ENCODE measurements around the gene NKIRAS2.

Gene NKIRAS2

DNA sequence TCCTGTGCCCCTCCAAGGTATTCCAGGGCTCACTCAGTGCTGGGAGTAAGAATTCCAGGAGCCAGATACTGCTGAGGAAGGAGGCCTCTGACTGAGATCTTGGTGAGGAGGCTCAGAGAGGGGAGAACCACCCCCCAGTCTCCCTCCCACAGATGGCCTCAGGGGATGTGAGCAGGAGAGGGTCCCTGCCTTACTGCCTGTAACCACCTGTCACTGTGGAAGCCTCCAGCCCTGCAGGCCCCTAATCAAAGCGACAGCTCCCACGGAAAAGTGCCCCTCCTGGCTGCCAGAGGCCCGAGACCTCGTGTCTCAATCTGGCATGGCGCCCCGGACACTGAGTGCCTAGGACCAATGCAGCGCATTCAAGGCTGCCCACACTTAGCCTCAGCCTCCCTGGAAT lies 38.2 kb downstream of the NKIRAS2 start:
- no peak for DNase-seq

GRCh38 chr17:42059815-42060214 lies 39.9 kb downstream of the NKIRAS2 start:
- DNase-seq = no peak

DNA sequence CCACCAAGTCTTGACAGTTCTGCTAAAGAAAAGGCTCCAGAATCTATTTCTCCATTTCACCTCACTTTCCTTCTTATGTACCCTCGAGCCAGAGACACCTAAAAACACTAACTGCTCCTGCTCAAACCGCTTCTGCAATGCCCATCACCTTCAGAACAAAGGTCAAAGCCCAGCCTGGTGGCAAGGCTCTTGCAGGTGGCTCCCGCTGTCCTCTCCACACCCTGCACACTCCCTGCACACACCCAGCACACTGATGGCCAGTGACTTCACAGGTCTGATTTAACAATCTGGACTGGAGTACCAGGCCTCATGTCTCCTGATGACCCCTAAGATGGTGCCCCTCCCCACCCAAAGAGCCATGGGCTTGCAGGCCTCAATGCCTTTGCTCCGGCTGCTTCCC lies 40.3 kb downstream of the NKIRAS2 start:
- no peak for DNase-seq

DNA sequence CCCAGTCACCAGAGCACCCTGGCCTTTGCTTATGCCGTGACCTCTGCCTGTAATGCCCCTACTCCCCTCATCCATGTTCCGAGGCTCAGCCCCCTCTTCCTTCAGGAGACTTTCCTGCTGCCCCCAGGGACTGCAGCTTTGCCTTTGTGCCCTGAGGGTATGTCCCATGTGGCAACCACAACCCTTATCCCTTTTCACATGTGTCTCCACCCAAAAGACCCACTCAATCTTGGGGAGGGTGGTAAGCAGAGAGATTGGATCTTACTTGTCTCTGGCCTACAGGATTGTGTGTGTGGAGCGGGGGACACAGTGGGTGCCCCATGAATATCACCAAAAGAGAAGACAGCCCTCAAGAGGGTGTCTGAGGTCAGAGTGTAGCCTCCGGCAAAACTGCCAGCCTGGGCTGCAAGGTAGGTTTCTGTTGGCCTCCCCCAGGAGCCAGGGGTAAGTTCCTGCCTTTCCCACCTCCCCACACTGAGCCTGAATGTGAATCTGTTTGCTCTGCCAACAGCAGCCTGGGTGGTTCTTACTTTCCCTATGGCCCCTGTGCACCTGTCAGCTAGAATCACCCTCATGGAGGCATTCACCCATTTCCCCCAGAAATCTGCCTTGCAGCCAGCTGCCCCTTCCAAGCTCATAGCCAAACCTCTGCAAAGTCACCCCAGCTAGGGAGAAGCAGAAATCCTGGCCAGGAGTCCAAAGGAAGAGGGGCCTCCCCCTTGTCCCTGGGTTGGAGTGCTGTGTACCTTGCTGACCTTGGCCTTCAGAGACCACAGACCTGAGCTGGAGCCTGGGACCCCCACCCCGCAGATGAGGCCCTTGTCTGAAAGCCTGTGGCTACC lies 42.0 kb downstream of the NKIRAS2 start:
- DNase-seq = no peak

DNA sequence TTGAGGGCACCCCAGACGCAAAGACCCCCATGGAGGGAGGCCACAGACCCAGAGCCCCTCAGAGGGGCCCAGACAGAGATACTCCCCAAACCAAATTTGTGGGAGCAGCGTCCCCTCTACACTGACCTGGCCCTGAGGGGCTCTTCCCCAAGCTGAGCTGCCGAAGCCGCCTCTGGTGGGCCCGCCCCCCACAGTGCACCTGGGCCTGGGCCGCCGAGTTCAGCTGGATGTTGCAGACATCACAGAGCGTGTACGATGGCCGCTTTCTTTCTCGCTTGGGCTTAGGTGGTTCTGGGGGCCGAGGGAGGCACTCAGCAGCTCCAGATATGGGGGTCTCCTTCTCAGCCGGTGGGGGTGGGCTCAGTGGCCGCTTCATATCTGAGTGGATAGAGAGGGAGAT lies 42.8 kb downstream of the NKIRAS2 start:
- DNase-seq = no peak

- DNase-seq = no peak
These were observed 45.3 kb downstream of the NKIRAS2 start for GRCh38 chr17:42065201-42065600.

DNA sequence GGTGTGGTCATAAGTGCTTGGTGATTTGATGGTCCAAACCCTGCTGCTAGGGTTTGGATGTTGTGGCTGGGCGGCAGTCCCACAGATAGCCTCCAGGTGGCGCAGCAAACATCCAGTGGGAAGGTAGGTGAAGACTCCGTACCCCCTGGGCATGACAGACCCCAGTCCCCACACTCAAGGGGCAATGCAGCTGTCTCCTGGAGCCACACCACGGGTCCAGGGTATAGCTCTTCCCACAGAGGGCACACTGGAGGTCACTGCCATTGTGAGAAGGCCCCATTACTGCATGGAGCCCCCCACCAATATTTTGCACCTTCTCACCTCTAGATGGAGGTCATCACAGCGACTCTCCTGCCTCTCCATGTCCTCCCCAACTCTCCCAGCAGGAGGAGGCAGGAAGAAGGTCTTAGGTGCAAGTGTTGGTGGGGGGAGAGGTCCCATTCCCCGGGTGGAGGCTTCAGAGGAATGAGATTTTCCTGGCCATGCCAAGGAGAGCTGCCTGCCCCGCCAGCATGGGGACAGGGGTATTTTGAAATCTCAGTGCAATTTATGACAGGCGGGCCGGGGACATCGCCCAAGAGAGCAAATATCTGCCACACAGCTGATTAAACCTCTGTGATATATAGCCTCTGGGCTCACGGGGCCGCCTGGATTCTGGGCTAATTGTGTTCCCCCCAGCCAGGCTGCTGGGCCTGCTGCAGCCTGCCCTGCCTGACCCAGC lies 47.6 kb downstream of the NKIRAS2 start:
- peak; percentile 6 for DNase-seq

GRCh38 chr17:42068979-42069378 lies 49.1 kb downstream of the NKIRAS2 start:
- DNase-seq = no peak

DNA sequence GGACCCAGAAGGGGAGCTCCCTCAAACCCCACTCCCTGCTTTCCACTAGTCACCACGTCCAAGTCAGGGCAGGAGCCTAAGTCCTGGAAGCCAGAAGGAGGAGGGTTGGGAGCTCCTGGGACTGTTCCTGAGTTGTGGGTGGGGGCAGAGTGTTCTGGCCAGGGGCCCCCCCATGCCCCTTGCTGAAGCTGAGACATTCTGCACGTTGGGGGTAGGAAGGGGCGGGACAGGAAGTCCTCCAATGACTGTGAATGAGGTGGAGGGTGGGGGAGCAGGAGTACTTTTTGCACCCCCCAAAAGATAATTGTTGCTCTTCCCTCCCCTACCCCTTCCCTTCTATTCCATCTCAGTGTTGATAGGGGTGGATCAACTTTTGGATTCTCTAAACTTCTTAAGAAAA lies 51.9 kb downstream of the NKIRAS2 start:
- no peak for DNase-seq

DNA sequence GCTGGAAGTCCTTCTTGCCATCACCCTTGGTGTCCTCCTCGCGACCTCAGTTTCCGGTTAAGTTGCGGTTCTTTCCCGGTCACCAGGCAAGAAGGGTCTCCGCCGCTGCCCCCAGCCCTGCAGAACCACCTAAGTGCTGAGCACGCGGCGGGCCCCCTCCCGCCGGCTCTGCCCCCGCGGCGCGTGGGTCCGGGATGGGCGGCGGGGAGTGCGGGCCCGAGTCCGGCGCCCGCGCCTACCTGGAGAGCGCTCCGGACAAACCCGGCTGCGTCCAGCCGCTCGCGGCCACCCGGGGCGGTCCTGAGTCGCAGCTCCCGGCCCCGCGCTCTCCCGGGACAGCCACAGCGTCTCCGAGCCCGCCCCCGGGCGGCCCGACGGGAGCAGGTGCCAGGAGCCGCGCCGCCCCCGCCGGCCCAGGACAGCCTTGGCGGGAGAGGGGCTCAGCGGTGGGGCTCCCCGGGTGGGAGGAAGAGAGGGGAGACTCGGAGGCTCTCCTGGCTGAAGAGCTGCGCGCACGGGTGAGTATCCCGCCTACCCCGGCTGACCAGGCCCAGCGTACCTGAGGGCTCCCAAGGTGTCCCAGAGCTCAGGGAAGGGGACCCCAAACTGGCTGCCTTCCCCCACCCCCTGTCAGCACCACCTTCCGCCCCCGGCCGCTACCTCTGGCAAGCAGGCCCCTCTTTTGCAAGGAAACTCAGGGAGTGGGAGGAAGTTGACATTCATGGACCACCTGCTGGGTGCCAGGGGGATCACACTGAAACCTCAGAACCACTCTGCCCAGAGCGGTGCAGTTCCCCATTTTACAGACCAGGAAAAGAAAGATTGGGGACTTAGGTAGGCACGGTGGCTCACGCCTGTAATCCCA lies 52.7 kb downstream of the NKIRAS2 start:
- no peak for DNase-seq

All from NCI-H2029 (cell line).